Natural killer cell (primary cell): Measurements from ENCODE around the gene ZBTB33. TPM values are rescaled to one million over a fixed set of nuclear protein-coding genes. Genes with fewer than 3 reads are reported as not detected.

ENCODE experiments used
- ATAC-seq, 3 donors: fragments of 150-1000 bp in 2 of 3; fragments of 200-7000 bp in 1 of 3; cut with Tn5 transposase; 1 replicate in 1 of 3; 2 replicates in 2 of 3; pipeline ENCODE4 v1.10.0; 2021; ENCODE audit warnings: mild to moderate bottlenecking in 2 of 3, moderate library complexity in 2 of 3
- DNase-seq, 2 donors: peaks; one replicate each; pipeline versions ENCODE4 v3.0.0 to v3.0.0-alpha.2; 2013 to 2021; ENCODE audit warnings: mixed read lengths in 1 of 2
- H3K27ac ChIP-seq: one replicate; pipeline ENCODE4 v1.5.1; 2013; ENCODE audit warnings: mild to moderate bottlenecking, low read length
- H3K27me3 ChIP-seq: one replicate; pipeline ENCODE4 v1.6.1; 2013; ENCODE audit warnings: low read length; ENCODE audit not compliant: control insufficient read depth, insufficient read depth
- H3K36me3 ChIP-seq: one replicate; pipeline ENCODE4 v1.6.1; 2013; ENCODE audit warnings: low read length; ENCODE audit not compliant: control insufficient read depth, insufficient read depth
- H3K4me1 ChIP-seq: one replicate; pipeline ENCODE4 v1.6.1; 2013; ENCODE audit warnings: low read length; ENCODE audit not compliant: control insufficient read depth, insufficient read depth
- H3K4me3 ChIP-seq: one replicate; pipeline ENCODE4 v1.5.1; 2013; ENCODE audit warnings: low read length
- H3K9me3 ChIP-seq: one replicate; pipeline ENCODE4 v1.6.1; 2013; ENCODE audit warnings: low read length; ENCODE audit not compliant: control insufficient read depth, insufficient read depth
- H3K27ac Mint-ChIP-seq, 2 donors: one replicate each; pipeline ENCODE4 v1.8.0; 2022; ENCODE audit warnings: mild to moderate bottlenecking in 2 of 2, mixed read lengths in 2 of 2, moderate library complexity in 1 of 2
- H3K27me3 Mint-ChIP-seq, 2 donors: one replicate each; pipeline ENCODE4 v1.8.0; 2022; ENCODE audit warnings: low read depth in 2 of 2, mixed read lengths in 2 of 2
- H3K36me3 Mint-ChIP-seq: one replicate; pipeline ENCODE4 v1.8.0; 2022; ENCODE audit warnings: mixed read lengths
- H3K4me1 Mint-ChIP-seq, 2 donors: one replicate each; pipeline ENCODE4 v1.8.0; 2022; ENCODE audit warnings: mixed read lengths in 2 of 2
- H3K4me3 Mint-ChIP-seq: one replicate; pipeline ENCODE4 v1.8.0; 2022; ENCODE audit warnings: mild to moderate bottlenecking, moderate library complexity, mixed read lengths
- H3K9me3 Mint-ChIP-seq, 2 donors: one replicate each; pipeline ENCODE4 v1.8.0; 2022; ENCODE audit warnings: mixed read lengths in 2 of 2
- WGBS: methylation state at CpG from one replicate; pipeline ENCODE4 v1.1.7; 2013; ENCODE audit warnings: missing lambda C conversion rate; ENCODE audit not compliant: insufficient coverage; 5-methylcytosine and 5-hydroxymethylcytosine counted together
- intact Hi-C: fragments of 100-400 bp; cut with micrococcal nuclease; formaldehyde crosslinking; loops from one replicate; pipeline ENCODE4 v1.14.2; 2022
- total RNA-seq, 4 donors: library from RNA; stranded (reverse); fragments of 120-200 nt in 1 of 4; gene quantifications; one replicate each; pipeline versions ENCODE4 v1.2.3 to v1.2.4, GENCODE V29; 2013 to 2022
- TF ChIP-seq, protein P1 (sequence below): fragments of 200-600 bp; IDR thresholded peaks from one replicate; pipeline ENCODE4 v1.8.0; 2022; ENCODE audit warnings: antibody characterized with exemption

ZBTB33 gene
- total RNA-seq, 3 donors from 2014 or later (not counting 1 experiment from before 2014, with no cell fraction given), result 28.6 to 33.3 (median 29.2) TPM

DNA sequence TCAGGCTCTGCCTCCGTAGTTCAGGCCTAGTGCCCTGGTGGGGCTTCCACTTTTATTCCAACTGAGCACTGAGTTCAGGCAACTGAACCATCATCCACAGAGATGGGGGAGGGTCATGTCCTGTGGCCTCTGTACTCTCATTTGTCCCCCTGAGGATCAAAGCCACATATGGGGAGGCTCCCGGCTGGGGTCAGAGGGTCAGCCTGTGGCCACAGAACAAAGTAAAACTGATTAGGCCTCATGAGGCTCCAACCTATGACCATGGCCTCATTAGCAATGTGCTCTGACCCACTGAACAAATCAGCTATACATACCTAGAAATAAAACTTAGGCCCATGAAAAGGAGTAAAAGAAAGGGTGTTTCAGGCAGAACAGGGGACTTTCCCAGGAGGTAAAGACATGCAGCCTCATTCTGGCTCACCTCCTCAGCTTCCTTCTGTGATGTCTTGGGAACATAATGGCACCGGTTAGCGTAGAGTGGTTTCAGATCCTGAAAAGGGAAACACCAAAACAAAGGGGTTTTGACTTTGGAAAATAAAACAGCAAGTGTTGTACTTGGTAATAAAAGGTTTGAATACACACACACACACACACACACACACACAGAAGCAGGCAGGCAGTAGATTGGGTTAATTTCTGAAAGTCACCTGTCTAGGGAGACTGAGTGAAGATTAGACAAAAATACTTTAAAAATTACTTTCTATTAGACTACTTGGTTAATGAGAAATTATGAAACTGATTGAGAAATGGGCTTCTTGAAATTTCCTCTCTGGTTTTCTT, 36.3 kb downstream of the ZBTB33 start:
- peaks cover 3% of the 10 kb centered on the region for H3K4me1 ChIP-seq
- H3K36me3 ChIP-seq, result no peaks in the 10 kb centered on the region
- Mint-ChIP-seq H3K4me1 (peaks cover 0 to 6% of the 10 kb centered on the region in 2 donors), H3K27ac (no peak overlapping the region), H3K4me3 (no peak overlapping the region), H3K36me3 (no peaks in the 10 kb centered on the region), H3K27me3 (peaks cover 3 to 10% of the 10 kb centered on the region in 2 donors), H3K9me3 (no peaks in the 10 kb centered on the region)
- H3K9me3 ChIP-seq, result no peaks in the 10 kb centered on the region
- ATAC-seq (no peak), DNase-seq (no peak)
- H3K27ac ChIP-seq, result no peak overlapping the region
- TF ChIP-seq, protein P1, sequence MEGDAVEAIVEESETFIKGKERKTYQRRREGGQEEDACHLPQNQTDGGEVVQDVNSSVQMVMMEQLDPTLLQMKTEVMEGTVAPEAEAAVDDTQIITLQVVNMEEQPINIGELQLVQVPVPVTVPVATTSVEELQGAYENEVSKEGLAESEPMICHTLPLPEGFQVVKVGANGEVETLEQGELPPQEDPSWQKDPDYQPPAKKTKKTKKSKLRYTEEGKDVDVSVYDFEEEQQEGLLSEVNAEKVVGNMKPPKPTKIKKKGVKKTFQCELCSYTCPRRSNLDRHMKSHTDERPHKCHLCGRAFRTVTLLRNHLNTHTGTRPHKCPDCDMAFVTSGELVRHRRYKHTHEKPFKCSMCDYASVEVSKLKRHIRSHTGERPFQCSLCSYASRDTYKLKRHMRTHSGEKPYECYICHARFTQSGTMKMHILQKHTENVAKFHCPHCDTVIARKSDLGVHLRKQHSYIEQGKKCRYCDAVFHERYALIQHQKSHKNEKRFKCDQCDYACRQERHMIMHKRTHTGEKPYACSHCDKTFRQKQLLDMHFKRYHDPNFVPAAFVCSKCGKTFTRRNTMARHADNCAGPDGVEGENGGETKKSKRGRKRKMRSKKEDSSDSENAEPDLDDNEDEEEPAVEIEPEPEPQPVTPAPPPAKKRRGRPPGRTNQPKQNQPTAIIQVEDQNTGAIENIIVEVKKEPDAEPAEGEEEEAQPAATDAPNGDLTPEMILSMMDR, result no peak
- no peaks in the 10 kb centered on the region for H3K27me3 ChIP-seq
- no peak overlapping the region for H3K4me3 ChIP-seq
- 100% methylated on average over 2 of the region's 4 CpGs for WGBS
- intact Hi-C loops, result no loop called here

DNA sequence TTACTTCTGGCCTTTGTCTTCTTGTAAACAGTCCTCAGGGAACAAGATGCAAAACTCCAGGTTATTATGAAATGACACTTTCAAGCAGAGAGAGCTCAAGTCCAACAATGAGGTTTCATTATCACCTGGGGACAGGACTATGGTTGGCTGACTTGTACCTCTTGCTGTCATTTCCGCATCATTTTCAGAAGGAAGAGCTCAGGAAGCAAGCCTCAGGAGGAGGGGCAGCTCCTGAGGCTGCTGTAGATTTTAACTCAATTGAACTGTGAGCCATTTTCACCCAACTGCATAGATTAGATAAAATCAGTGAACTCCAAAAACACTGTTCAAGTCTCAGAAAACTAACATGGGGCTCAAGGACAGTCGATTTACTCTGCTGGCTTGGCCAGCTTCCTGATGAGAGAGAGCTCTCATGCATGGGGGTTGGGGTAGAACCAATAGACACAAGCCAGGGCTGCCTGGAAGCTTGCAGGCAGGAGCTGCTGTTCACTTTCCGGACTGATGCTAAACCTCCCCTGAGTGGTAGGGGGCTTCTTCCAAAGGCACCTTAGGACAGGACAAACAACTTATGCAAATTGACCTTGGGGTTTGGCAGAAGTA, 37.0 kb downstream of the ZBTB33 start:
- Histone ChIP-seq H3K27ac (no peak overlapping the region), H3K4me1 (peaks cover 3% of the 10 kb centered on the region), H3K36me3 (no peaks in the 10 kb centered on the region), H3K27me3 (no peaks in the 10 kb centered on the region), H3K4me3 (no peak overlapping the region), H3K9me3 (no peaks in the 10 kb centered on the region)
- Mint-ChIP-seq H3K9me3 (no peaks in the 10 kb centered on the region), H3K27ac (no peak overlapping the region), H3K27me3 (peaks cover 3 to 10% of the 10 kb centered on the region in 2 donors), H3K36me3 (no peaks in the 10 kb centered on the region), H3K4me3 (no peak overlapping the region), H3K4me1 (peaks cover 0 to 6% of the 10 kb centered on the region in 2 donors)
- intact Hi-C loops, result no loop called here
- TF ChIP-seq, protein P1, result no peak
- ATAC-seq (no peak), DNase-seq (no peak)
- WGBS, result 64% methylated on average over 3 of the region's 3 CpGs

- no peak overlapping the region for H3K4me3 ChIP-seq
- no peak for ATAC-seq
- H3K36me3 ChIP-seq, result no peaks in the 10 kb centered on the region
- peaks cover 5 to 6% of the 10 kb centered on the region in 2 donors for H3K4me1 Mint-ChIP-seq
- H3K9me3 ChIP-seq, result no peaks in the 10 kb centered on the region
- no peaks in the 10 kb centered on the region for H3K36me3 Mint-ChIP-seq
- H3K4me1 ChIP-seq, result peaks cover 7% of the 10 kb centered on the region
- no peak for DNase-seq
- H3K4me3 Mint-ChIP-seq, result no peak overlapping the region
- no peaks in the 10 kb centered on the region for H3K27me3 Mint-ChIP-seq
- no peak overlapping the region for H3K27ac Mint-ChIP-seq
- intact Hi-C loops, result no loop called here
- H3K9me3 Mint-ChIP-seq, result no peaks in the 10 kb centered on the region
- H3K27me3 ChIP-seq, result no peaks in the 10 kb centered on the region
- TF ChIP-seq, protein P1, result no peak
- no peak overlapping the region for H3K27ac ChIP-seq
Observed at GRCh38 chrX:120290107-120290506, 39.5 kb downstream of the ZBTB33 start.
